Measurements from ENCODE around the gene SHD.
"Not testable (repeated sequence)": the region's sequence is repeated elsewhere in the genome, so short reads cannot be mapped to it uniquely, and the experiment has no call there.

SHD gene

GRCh38 chr19:4267101-4267900, 11.8 kb upstream of the SHD start:
- FAIRE-seq: no peak

DNA sequence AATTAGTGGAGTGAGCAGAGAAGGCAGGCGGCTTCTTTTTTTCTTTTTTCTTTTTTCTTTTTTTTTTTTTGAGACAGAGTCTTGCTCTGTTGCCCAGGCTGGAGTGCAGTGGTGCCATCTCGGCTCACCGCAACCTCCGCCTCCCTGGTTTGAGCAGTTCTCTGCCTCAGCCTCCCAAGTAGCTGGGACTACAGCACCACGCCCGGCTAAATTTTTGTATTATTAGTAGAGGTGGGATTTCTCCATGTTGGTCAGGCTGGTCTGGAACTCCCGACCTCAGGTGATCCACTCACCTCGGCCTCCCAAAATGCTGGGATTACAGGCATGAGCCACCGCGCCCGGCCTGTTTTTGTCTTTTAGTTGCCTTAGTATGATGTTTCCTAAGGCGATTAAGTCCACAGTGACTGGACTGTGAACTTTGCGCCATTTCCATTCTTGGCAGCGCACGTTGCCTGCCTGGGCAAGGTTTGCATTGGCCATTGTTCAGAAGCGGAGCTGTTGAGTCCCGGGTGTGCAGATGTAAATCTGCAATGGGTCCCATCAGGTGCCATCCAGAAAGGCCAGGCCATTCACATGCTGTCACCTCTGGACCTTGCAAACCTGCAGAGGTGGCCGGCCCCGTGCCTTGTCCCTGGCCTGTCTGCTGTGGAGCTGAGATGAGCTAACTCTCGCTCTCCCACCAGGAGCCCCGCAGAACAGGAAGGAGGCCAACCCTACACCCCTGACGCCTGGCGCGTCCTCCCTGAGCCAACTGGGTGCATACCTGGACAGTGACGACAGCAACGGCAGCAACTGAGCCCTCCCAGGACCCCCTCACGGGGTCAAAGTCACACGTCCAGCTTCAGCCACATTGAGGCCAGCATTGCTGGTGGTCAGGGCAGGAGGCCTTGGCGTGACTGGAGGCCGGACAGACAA, 10.9 kb upstream of the SHD start:
- no peak for FAIRE-seq

GRCh38 chr19:4268816-4269430, 10.1 kb upstream of the SHD start:
- FAIRE-seq: no peak

GRCh38 chr19:4272894-4273293, 6.2 kb upstream of the SHD start:
- FAIRE-seq: no peak

DNA sequence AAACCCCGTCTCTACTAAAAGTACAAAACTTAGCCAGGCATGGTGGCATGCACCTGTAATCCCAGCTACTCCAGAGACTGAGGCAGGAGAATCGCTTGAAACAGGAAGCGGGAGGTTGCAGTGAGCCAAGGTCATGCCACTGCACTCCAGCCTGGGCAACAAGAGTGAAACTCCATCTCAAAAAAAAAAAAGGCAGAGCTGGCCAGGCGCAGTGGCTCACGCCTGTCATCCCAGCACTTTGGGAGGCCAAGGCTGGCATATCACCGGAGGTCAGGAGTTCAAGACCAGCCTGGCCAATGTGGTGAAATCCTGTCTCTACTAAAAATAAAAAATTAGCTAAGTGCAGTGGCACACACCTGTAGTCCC, 4.8 kb upstream of the SHD start:
- not testable (repeated sequence) for FAIRE-seq

DNA sequence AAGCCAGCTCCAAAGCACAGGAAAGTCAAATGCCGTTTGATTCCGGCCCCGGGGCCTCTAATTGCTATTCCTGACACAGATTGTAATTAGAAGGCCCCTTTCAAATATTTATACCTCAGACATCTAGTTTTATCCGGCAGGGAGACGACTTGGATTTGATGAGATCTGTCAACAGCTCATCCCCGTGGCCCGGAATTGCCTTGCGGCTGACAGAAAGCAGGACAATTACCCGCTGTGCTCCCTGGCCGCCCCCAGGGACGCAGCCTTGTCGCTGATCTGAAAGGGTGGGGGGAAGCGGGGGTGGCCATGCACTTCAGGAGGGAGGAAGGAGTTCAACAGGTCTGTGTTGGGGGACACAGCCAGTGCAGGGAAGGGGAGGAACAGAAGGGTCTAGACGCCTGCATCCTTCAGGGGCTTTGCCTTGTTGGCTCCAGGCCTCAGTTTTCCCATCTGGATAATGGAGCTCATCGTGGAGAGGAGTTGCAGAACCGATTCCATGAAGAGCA, 1.8 kb upstream of the SHD start:
- no peak for FAIRE-seq

DNA sequence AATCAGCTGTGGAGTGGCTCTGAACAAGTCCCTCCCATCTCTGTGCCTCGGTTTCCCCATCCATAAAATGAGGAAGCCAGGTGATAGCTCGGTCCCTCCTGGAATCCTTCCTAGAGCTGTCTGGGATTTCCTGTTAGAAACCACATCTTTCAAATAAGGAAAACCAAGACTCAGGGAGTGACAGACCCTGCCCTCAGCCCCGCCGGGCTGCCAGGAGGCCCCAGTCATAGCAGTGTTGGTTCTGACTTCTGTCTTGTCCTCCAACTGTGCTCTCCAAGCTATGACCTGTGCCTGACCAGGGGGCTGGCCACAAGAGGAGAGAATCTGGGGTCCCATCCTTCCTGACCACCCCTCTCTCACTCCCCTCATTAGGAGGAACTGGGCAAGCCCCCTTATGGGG, 1.1 kb upstream of the SHD start:
- FAIRE-seq: no peak

DNA sequence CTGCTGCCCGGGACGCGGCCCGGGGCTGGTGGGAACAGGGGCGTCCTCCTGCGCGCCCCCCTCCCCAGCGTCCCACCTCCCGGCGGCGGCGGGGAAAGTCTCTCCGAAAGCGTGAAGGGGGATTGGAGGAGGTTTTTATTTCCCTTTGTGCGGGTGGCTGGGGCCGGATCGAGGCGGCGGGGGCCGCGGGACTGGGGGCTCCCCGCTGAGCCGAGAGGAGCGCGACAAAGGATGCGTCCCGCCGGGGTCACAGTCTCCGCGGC, 132 bp downstream of the SHD start:
- FAIRE-seq: no peak

- FAIRE-seq: no peak
Observed at GRCh38 chr19:4279530-4280422, 710 bp downstream of the SHD start.

DNA sequence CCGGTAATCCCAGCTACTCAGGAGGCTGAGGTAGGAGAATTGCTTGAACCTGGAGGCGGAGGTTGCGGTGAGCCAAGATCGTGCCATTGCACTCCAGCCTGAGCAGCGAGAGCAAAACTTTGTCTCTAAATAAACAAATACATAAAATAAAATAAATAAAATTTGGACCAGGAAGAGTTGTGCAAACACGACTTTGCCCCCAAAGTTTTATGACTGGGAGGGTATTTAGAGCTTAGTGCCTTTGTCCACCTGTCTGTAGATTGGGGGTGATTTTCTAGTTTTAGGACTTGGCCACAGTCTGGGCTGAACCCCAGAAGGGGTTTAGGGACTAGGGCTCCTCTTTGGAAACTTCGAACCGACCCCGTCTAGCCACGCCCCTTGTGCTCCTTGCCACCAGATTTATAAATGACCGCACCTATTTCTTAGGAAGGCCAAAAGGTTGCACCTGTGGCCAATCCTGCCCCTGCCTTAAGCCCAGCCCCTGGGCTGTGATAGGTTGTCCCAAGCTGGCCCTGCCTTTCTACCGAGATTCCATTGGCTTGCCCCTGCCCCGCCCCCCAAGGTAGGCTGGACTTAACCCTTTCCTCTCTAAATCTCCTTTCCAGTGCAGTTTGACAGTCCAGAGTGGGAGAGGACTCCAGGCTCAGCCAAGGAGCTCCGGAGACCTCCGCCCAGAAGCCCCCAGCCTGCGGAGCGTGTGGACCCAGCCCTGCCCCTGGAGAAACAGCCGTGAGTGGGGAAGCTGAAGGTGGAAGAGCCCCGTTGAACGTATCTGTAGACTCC, 5.3 kb downstream of the SHD start:
- FAIRE-seq: no peak

- FAIRE-seq: no peak
Observed at GRCh38 chr19:4284974-4285373, 5.9 kb downstream of the SHD start.

DNA sequence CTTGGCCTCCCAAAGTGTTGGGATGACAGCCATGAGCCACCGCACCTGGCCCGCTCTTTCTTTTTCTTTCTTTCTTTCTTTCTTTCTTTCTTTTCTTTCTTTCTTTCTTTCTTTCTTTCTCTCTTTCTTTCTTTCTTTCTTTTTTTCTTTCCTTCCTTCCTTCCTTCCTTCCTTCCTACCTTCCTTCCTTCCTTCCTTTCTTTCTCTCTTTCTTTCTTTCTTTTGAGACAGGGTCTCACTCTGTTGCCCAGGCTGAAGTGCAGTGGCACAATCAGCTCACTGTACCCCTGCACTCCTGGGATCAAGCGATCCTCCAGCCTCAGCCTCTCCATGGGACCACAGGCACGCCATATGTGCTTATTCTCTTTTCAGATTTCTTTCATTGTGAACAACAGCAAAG, 7.1 kb downstream of the SHD start:
- FAIRE-seq: not testable (repeated sequence)

DNA sequence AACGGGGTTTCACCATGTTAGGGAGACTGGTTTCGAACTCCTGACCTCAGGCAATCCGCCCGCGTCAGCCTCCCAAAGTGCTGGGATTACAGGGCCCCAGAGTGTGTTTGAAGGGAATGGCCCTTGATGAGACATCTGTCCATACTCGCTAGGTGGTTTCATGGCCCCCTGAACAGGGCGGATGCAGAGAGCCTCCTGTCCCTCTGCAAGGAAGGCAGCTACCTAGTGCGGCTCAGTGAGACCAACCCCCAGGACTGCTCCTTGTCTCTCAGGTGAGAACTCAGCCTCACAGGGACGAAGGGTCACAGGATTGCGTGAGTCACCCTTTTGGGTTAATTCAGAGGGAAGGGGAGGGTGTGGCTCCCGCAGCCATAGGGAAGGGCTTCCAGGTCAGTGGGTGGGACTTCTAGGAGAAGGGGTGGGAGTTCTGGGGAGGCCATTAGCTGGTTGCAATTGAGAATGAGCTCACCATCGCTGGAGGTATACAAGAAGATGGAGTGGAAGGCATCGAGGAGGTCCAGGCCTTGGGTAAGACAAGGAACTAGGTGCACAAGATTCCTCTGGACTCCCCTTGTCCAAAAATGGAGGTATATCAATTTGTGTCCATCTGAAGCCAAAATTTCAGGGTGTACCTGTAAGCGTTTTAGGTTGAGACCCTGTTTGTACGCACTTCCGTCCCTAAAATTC, 9.2 kb downstream of the SHD start:
- no peak for FAIRE-seq

GRCh38 chr19:4291184-4291732, 12.2 kb downstream of the SHD start:
- FAIRE-seq: no peak

DNA sequence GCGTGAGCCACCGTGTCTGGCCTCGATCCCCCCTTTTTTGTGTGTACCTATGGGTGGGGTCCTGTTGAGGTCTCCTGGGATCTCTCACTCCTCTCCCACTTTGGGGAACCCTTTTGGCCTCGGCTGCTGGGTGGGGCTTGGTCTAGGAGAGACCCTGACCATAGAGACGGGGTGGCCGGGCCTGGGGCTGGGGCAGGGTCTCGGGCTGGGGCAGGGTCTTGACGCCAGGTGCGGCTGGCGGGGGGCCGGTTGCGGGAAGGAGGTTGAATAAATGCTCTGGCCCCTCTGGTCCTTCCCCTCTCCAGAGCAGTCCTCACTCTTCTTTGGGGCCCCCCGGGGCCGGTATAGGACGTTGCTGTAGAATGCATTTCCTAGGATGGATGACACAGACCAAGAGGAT, 13.4 kb downstream of the SHD start:
- no peak for FAIRE-seq

DNA sequence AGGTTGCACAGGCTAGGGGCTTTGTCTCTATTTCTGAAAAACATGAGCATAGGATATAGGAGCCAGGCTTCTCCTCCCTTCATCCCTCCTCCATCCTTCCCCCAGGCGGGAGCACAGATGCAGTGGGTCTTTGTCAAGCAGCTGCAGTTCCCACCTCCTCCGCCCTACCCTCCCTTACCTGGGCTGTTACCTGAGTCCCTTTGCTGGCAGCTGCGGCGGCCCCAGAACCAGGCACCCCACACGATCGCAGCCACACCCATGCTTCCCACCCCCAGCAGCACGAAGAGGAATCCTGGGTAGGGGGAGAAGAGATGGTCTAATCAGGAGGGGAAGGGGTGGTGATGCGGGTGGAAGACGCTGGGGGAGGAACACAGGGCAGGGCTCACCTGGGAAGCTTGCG, 15.3 kb downstream of the SHD start:
- no peak for FAIRE-seq

GRCh38 chr19:4295972-4296771, 17.1 kb downstream of the SHD start:
- no peak for FAIRE-seq

GRCh38 chr19:4297901-4298809, 19.1 kb downstream of the SHD start:
- FAIRE-seq: no peak

Data from islet of Langerhans (tissue), 1 donor.